Tibial artery (tissue), 4 donors: ENCODE measurements around the gene AIP.
"Not testable (repeated sequence)": the region's sequence is repeated elsewhere in the genome, so short reads cannot be mapped to it uniquely, and the experiment has no call there.

ENCODE experiments used
- DNase-seq, 2 donors: peaks; one replicate each; pipeline ENCODE4 v3.0.0-alpha.2; 2019
- H3K27ac ChIP-seq, 2 donors: fragments of 200-600 bp; sonication (generic) in 1 of 2; 1 replicate in 1 of 2; 2 replicates in 1 of 2; pipeline ENCODE4 v1.5.1; 2018 to 2019; ENCODE audit warnings: mild to moderate bottlenecking in 1 of 2
- H3K27me3 ChIP-seq, 2 donors: fragments of 200-600 bp; sonication (generic) in 1 of 2; one replicate each; pipeline versions ENCODE4 v1.5.1 to v1.6.0; 2016 to 2019
- H3K36me3 ChIP-seq, 3 donors: fragments of 200-600 bp; sonication (generic) in 2 of 3; one replicate each; pipeline ENCODE4 v1.5.1; 2016 to 2019; ENCODE audit warnings: mild to moderate bottlenecking in 2 of 3
- H3K4me1 ChIP-seq, 4 donors: fragments of 200-600 bp; sonication (generic) in 2 of 4; 1 replicate in 3 of 4; 2 replicates in 1 of 4; pipeline ENCODE4 v1.5.1; 2016 to 2019
- H3K4me3 ChIP-seq, 2 donors: fragments of 200-600 bp; sonication (generic) in 1 of 2; 1 replicate in 1 of 2; 2 replicates in 1 of 2; pipeline ENCODE4 v1.5.1; 2018 to 2019; ENCODE audit warnings: mild to moderate bottlenecking in 2 of 2
- H3K9me3 ChIP-seq, 3 donors: fragments of 200-600 bp; sonication (generic) in 1 of 3; one replicate each; pipeline ENCODE4 v1.5.1; 2016 to 2019
- CTCF ChIP-seq, 2 experiments: fragments of 200-600 bp in 1 of 2; fragments of 450-650 bp in 1 of 2; IDR thresholded peaks; one replicate each; pipeline ENCODE4 v1.5.1; 2017 to 2019; ENCODE audit warnings: antibody characterized with exemption in 2 of 2, mild to moderate bottlenecking in 1 of 2, moderate library complexity in 1 of 2
- intact Hi-C: fragments of 100-400 bp; cut with DNase I; formaldehyde crosslinking; loops from one replicate; pipeline ENCODE4 v1.15.0; 2023; ENCODE audit warnings: low total_unique reads

Gene AIP

GRCh38 chr11:67507242-67507863 lies 24.5 kb downstream of the AIP start:
- Histone ChIP-seq H3K4me1 (peaks cover 0 to 49% (median 43%) of the 10 kb centered on the region in 4 donors), H3K9me3 (no peaks in the 10 kb centered on the region), H3K27ac (peak overlapping the region; percentile 92 to 99), H3K27me3 (peaks cover 0 to 5% of the 10 kb centered on the region in 2 donors), H3K4me3 (peak overlapping the region; percentile 76 to 80), H3K36me3 (peaks cover 0 to 8% (median 7%) of the 10 kb centered on the region in 3 donors)
- intact Hi-C loops = loop anchor here (2.0 to 5.0 kb wide), 2 partner anchors 39 to 155 kb away; partner anchors contain the start of genes POLD4 and TMEM134
- no peak for TF ChIP-seq CTCF (IDR thresholded peaks at IDR 0.05)
- DNase-seq = peak in 1 of 2 donors; percentile 34

GRCh38 chr11:67507864-67508485 lies 25.1 kb downstream of the AIP start, which contains the start of gene CDK2AP2:
Gene CDK2AP2, minus strand, starts transcription at chr11:67508162. Its CDS starts 80 bp downstream, at chr11:67508082.
- Histone ChIP-seq H3K27ac (peak within 1 kb of the TSS; percentile 92 to 99), H3K4me3 (peak within 1 kb of the TSS; percentile 76 to 80), H3K27me3 (peaks cover 0 to 5% of the 10 kb centered on the region in 2 donors), H3K36me3 (peaks cover 0 to 6% (median 6%) of the 10 kb centered on the region in 3 donors), H3K4me1 (peaks cover 0 to 49% (median 43%) of the 10 kb centered on the region in 4 donors), H3K9me3 (no peaks in the 10 kb centered on the region)
- peak; percentile 99 to 100 for DNase-seq
- TF ChIP-seq CTCF (IDR thresholded peaks at IDR 0.05) = peak in 1 of 2 experiments; percentile 29
- intact Hi-C loops = loop anchor here (2.0 to 5.0 kb wide), 2 partner anchors 39 to 156 kb away; partner anchors contain the start of genes POLD4 and TMEM134

- peak; percentile 98 to 99 for DNase-seq
- TF ChIP-seq CTCF (IDR thresholded peaks at IDR 0.05) = no peak
- Histone ChIP-seq H3K9me3 (no peaks in the 10 kb centered on the region), H3K36me3 (peaks cover 0 to 6% (median 6%) of the 10 kb centered on the region in 3 donors), H3K27ac (peak overlapping the region; percentile 92 to 99), H3K27me3 (peaks cover 0 to 8% of the 10 kb centered on the region in 2 donors), H3K4me1 (peaks cover 0 to 46% (median 42%) of the 10 kb centered on the region in 4 donors), H3K4me3 (peak overlapping the region; percentile 76 to 80)
- intact Hi-C loops = loop anchor here (5.0 kb wide), 1 partner anchor 156 kb away; the partner anchor contains the start of gene POLD4
Observed at GRCh38 chr11:67508486-67509121, 25.8 kb downstream of the AIP start.

- Histone ChIP-seq H3K9me3 (no peaks in the 10 kb centered on the region), H3K36me3 (peaks cover 0 to 6% (median 6%) of the 10 kb centered on the region in 3 donors), H3K4me3 (no peak overlapping the region), H3K27ac (no peak overlapping the region), H3K4me1 (peaks cover 0 to 32% (median 30%) of the 10 kb centered on the region in 4 donors), H3K27me3 (peaks cover 0 to 8% of the 10 kb centered on the region in 2 donors)
- intact Hi-C loops = no loop called here
- DNase-seq = no peak
- no peak for TF ChIP-seq CTCF (IDR thresholded peaks at IDR 0.05)
Observed at GRCh38 chr11:67510023-67510345, 27.2 kb downstream of the AIP start.

- H3K9me3 ChIP-seq, DNase-seq, intact Hi-C loops: not testable (repeated sequence)
Observed at GRCh38 chr11:67511558-67511957, 28.7 kb downstream of the AIP start.

More at GRCh38 chr11:67511558-67511957, 28.7 kb downstream of the AIP start:
- H3K4me3 ChIP-seq, H3K27ac ChIP-seq, H3K36me3 ChIP-seq: not testable (repeated sequence)
- Histone ChIP-seq H3K27me3 (peaks cover 0 to 13% of the 10 kb centered on the region in 2 donors), H3K4me1 (peaks cover 0 to 18% (median 15%) of the 10 kb centered on the region in 4 donors)
